ENCODE measurements around the gene GSTA5.

- TF ChIP-seq CTCF (IDR thresholded peaks at IDR 0.05) = no peak
- no peak for TF ChIP-seq POLR2A (IDR thresholded peaks at IDR 0.05; ENCODE audit: low read depth)
- no peak for TF ChIP-seq EP300 (IDR thresholded peaks at IDR 0.05)
- TF ChIP-seq POLR2AphosphoS5 (IDR thresholded peaks at IDR 0.05) = no peak
These were observed 11.4 kb downstream of the GSTA5 start for GRCh38 chr6:52829046-52829817.
